ENCODE results near the gene RNASE4. TPM values are rescaled to one million over a fixed set of nuclear protein-coding genes. Genes with fewer than 3 reads are reported as not detected.

The RNASE4 gene
- total and polyA plus RNA-seq, 7 donors, result 11.4 to 138 (median 46.3) TPM

DNA sequence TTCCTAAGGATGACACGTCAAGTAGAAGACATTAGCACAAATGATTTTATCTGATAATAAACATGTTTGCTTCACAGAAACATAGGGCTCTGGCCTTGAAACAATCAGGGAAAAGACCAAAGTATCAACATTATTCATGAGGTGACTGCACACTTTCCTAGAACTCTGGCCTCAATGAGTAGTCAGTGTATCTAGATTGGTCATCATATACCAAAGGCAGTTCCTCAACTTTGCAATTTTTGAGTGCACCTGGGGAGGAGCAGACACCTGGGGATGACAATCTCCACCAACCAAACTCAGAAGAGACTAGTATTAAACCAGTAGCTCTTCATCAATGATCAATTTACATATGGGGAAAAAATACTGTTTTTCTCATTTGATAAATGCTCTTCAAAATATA, 65.8 kb downstream of the RNASE4 start:
- WGBS, 2 donors, result 84 to 90% methylated on average over 1 of the region's 1 CpG
- TF ChIP-seq EP300 (IDR thresholded peaks at IDR 0.05) (no peak), POLR2A (IDR thresholded peaks at IDR 0.05) (no peak), POLR2AphosphoS5 (IDR thresholded peaks at IDR 0.05) (no peak), CTCF (IDR thresholded peaks at IDR 0.05) (no peak)
- intact Hi-C loops (cut with DNase I), result no loop called here

More for the DNA sequence above, 65.8 kb downstream of the RNASE4 start:
- Histone ChIP-seq H3K4me3 (no peak overlapping the region), H3K36me3 (no peaks in the 10 kb centered on the region), H3K9me3 (peaks cover 0 to 6% (median 0%) of the 10 kb centered on the region in 4 donors), H3K27me3 (no peaks in the 10 kb centered on the region), H3K27ac (no peak overlapping the region), H3K4me1 (no peaks in the 10 kb centered on the region)
- no peak for DNase-seq

Small RNAs within 50 kb of the gene (small RNA-seq; reads per million reads assigned to genes)
- 0 reads per million in 3 donors for gene RF00019

Other genes with a start within 250 kb of the RNASE4 start
- 1 to 10 TPM in 1 of 4 donors, under 1 TPM in 3; 0.33 to 1.4 (median 0.62) TPM for gene KLHL33, start 248.4 kb upstream of the RNASE4 start, total RNA-seq
- under 1 TPM; 0.23 to 0.60 (median 0.23) TPM for gene KLHL33, start 248.4 kb upstream of the RNASE4 start, polyA plus RNA-seq
- gene OSGEP, start 229.7 kb upstream of the RNASE4 start, total RNA-seq, result 10 to 100 TPM; 34.1 to 65.6 (median 50.7) TPM
- gene OSGEP, start 229.7 kb upstream of the RNASE4 start, polyA plus RNA-seq, result 10 to 100 TPM; 21.0 to 49.4 (median 29.8) TPM
- gene APEX1, start 229.3 kb upstream of the RNASE4 start, total RNA-seq, result 100 to 1,000 TPM; 118 to 181 (median 146) TPM
- gene APEX1, start 229.3 kb upstream of the RNASE4 start, polyA plus RNA-seq, result 100 to 1,000 TPM in 1 of 3 donors, 10 to 100 TPM in 2; 84.4 to 150 (median 99.7) TPM
- 10 to 100 TPM; 18.9 to 28.0 (median 22.8) TPM for gene PIP4P1, start 223.1 kb upstream of the RNASE4 start, total RNA-seq
- gene PIP4P1, start 223.1 kb upstream of the RNASE4 start, polyA plus RNA-seq, result 10 to 100 TPM; 30.3 to 40.9 (median 32.4) TPM
- gene PNP, start 215.2 kb upstream of the RNASE4 start, total RNA-seq, result 10 to 100 TPM in 2 of 4 donors, 1 to 10 TPM in 2; 5.5 to 32.3 (median 10.6) TPM
- 100 to 1,000 TPM in 2 of 3 donors, 10 to 100 TPM in 1; 60.7 to 121 (median 104) TPM for gene PNP, start 215.2 kb upstream of the RNASE4 start, polyA plus RNA-seq
- not detected for gene RNASE10, start 179.0 kb upstream of the RNASE4 start, total RNA-seq
- under 1 TPM in 1 of 3 donors, not detected in 2; 0.12 TPM for gene RNASE10, start 179.0 kb upstream of the RNASE4 start, polyA plus RNA-seq
- not detected for gene RNASE9, start 123.5 kb upstream of the RNASE4 start, total RNA-seq
- not detected for gene RNASE9, start 123.5 kb upstream of the RNASE4 start, polyA plus RNA-seq
- gene RNASE11, start 96.6 kb upstream of the RNASE4 start, total RNA-seq, result not detected
- not detected for gene RNASE11, start 96.6 kb upstream of the RNASE4 start, polyA plus RNA-seq
- gene RNASE12, start 93.2 kb upstream of the RNASE4 start, total RNA-seq, result not detected
- not detected for gene RNASE12, start 93.2 kb upstream of the RNASE4 start, polyA plus RNA-seq
- gene OR6S1, start 42.9 kb upstream of the RNASE4 start, total RNA-seq, result not detected
- gene OR6S1, start 42.9 kb upstream of the RNASE4 start, polyA plus RNA-seq, result not detected
- gene ANG, start 4.2 kb downstream of the RNASE4 start, total RNA-seq, result 10 to 100 TPM; 13.3 to 44.4 (median 19.0) TPM
- gene ANG, start 4.2 kb downstream of the RNASE4 start, polyA plus RNA-seq, result 10 to 100 TPM; 15.5 to 28.3 (median 22.2) TPM
- gene EDDM3A, start 61.3 kb downstream of the RNASE4 start, total RNA-seq, result not detected
- not detected for gene EDDM3A, start 61.3 kb downstream of the RNASE4 start, polyA plus RNA-seq
- not detected for gene EDDM3B, start 83.8 kb downstream of the RNASE4 start, total RNA-seq
- not detected for gene EDDM3B, start 83.8 kb downstream of the RNASE4 start, polyA plus RNA-seq
- gene RNASE6, start 96.7 kb downstream of the RNASE4 start, total RNA-seq, result 10 to 100 TPM; 10.2 to 25.0 (median 19.2) TPM
- 10 to 100 TPM in 2 of 3 donors, 1 to 10 TPM in 1; 9.6 to 46.2 (median 45.9) TPM for gene RNASE6, start 96.7 kb downstream of the RNASE4 start, polyA plus RNA-seq
- 100 to 1,000 TPM; 148 to 581 (median 428) TPM for gene RNASE1, start 118.3 kb downstream of the RNASE4 start, total RNA-seq
- 100 to 1,000 TPM; 111 to 584 (median 192) TPM for gene RNASE1, start 118.3 kb downstream of the RNASE4 start, polyA plus RNA-seq
- gene RNASE3, start 206.8 kb downstream of the RNASE4 start, total RNA-seq, result 1 to 10 TPM in 1 of 4 donors, not detected in 3; 2.6 TPM
- not detected for gene RNASE3, start 206.8 kb downstream of the RNASE4 start, polyA plus RNA-seq

Data from sigmoid colon (tissue), 7 donors.